Right forelimb (tissue), 1 donor: ENCODE measurements around the gene WFS1.
A peak's percentile ranks its signal among the peaks of the same experiment; 100 is the strongest.

ENCODE experiments used
- DNase-seq: peaks from one replicate; pipeline ENCODE4 v3.0.0-alpha.2; 2018

WFS1 gene

DNA sequence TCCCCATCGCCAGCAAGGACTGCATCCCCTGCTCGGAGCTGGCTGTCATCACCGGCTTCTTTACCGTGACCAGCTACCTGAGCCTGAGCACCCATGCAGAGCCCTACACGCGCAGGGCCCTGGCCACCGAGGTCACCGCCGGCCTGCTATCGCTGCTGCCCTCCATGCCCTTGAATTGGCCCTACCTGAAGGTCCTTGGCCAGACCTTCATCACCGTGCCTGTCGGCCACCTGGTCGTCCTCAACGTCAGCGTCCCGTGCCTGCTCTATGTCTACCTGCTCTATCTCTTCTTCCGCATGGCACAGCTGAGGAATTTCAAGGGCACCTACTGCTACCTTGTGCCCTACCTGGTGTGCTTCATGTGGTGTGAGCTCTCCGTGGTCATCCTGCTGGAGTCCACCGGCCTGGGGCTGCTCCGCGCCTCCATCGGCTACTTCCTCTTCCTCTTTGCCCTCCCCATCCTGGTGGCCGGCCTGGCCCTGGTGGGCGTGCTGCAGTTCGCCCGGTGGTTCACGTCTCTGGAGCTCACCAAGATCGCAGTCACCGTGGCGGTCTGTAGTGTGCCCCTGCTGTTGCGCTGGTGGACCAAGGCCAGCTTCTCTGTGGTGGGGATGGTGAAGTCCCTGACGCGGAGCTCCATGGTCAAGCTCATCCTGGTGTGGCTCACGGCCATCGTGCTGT is 31.5 kb downstream of the WFS1 start:
- no peak for DNase-seq

DNA sequence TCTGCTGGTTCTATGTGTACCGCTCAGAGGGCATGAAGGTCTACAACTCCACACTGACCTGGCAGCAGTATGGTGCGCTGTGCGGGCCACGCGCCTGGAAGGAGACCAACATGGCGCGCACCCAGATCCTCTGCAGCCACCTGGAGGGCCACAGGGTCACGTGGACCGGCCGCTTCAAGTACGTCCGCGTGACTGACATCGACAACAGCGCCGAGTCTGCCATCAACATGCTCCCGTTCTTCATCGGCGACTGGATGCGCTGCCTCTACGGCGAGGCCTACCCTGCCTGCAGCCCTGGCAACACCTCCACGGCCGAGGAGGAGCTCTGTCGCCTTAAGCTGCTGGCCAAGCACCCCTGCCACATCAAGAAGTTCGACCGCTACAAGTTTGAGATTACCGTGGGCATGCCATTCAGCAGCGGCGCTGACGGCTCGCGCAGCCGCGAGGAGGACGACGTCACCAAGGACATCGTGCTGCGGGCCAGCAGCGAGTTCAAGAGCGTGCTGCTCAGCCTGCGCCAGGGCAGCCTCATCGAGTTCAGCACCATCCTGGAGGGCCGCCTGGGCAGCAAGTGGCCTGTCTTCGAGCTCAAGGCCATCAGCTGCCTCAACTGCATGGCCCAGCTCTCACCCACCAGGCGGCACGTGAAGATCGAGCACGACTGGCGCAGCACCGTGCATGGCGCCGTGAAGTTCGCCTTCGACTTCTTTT is 32.2 kb downstream of the WFS1 start:
- DNase-seq, result no peak

DNA sequence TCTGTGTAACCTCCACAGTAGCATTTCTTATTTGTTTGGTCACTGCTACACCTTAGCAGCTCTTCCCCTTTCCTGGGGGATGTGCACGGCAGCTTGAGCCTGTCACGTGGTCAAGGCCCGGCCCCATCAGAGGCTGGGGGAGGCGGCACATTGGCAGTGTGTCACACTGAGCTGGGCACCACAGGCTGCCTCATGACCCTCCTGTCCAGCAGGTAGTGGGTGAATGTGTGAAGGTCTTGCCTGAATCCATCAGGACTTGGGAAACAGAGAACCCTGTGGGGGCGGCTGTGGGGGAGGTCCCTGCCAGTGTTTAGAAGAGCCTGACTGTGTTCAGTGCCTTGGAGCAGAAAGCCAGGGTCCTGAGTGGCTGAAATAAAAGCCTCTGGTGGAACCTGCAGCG is 33.2 kb downstream of the WFS1 start:
- DNase-seq, result no peak

DNA sequence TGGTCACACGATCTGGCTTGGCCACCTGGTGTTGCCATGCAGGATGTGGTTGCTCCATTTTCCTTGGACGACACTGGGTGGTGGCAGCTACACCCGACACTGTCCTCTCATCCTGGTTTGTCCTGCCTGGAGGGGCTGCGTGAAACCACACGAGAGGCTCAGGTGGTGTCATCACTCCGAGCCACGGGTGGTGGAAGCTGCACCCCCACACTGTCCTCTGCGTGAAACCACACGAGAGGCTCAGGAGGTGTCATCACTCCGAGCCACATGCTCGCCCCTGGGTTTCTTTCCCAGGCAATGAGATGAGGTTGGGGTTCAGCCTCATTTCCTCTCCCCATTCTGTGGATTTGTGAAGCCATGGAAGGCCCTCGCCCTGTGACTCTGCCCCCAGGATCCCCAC is 34.3 kb downstream of the WFS1 start:
- DNase-seq, result no peak

DNA sequence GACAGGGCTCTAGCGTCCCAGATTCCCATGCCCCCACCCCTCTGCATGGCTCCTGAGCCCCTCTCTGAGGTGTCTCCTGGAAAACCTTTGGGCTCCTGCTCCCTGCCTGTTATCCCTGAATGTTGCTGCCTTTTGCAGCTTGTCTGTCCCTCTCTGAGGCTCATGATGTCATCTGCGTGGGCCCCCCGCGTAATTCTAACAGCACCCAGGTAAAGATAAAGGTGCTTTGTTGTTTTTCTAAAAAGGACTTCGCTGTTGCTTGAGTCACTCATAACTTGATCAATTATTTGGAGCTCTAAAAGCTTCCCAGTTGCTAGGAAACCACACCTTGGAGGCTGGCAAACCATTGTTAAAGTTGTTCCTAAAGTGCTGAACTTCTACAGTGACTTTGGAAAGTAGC is 36.6 kb downstream of the WFS1 start:
- DNase-seq, result no peak

DNA sequence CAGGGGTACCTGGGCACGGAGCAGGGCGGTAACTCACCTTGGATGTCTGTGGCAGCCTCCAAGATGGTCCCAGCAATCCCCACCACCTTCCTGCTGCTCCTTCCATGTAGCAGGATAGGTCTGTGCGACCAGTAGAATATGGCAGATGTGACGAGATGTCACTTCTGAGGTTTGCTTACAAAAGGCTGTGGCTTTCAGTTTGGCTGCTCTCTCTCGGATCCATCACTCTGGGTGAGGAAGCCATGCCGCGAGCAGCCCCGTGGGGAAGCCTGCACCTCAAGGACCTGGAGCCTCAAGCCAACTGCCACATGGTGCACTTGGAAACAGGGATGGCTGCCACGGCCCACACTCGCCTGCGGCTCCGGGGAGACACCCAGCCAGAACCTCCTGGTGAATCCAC is 37.6 kb downstream of the WFS1 start:
- no peak for DNase-seq

DNA sequence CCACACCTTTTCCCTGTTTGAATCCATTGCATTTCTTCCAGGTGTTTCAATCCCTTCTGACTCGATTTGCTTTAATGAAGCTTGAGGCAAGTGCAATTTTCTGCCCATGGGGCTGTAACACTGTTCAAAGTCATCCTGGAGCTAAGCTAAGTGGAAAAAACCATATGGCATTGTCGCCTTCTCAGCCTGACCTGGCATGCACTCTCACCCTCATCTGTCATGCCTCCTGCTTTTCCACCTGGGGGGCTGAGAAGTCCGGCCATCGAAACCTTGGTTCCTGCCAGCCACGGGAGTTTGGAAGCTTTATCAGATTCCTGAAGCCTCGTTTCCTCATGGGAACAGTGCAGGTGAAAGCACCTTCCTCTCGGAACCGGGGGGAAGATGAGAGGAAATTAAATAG is 38.2 kb downstream of the WFS1 start:
- no peak for DNase-seq

DNA sequence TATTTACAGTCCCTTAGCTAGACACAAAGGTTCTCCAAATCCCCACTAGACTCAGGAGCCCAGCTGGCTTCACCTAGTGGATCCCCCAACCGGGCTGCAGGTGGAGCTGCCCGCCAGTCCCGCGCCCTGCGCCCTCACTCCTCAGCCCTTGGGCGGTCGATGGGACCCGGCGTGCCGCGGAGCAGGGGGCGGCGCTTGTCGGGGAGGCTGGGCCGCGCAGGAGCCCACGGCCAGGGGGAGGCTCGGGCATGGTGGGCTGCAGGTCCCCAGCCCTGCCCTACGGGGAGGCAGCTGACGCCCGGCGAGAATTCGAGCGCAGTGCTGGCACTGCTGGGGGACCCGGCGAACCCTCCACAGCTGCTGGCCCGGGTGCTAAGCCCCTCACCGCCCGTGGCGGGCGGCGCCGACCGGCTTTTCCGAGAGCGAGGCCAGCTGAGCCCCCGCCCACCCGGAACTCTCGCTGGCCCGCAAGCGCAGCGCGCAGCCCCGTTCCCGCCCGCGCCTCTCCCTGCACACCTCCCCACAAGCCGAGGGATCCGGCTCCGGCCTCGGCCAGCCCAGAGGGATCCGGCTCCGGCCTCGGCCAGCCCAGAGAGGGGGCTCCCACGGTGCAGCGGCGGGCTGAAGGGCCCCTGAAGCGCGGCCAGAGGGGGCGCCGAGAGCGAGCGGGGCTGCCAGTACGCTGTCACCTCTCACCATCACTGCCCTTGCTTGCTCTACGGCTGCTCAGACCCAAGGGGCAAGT is 39.4 kb downstream of the WFS1 start:
- DNase-seq, result peak; percentile 69

DNA sequence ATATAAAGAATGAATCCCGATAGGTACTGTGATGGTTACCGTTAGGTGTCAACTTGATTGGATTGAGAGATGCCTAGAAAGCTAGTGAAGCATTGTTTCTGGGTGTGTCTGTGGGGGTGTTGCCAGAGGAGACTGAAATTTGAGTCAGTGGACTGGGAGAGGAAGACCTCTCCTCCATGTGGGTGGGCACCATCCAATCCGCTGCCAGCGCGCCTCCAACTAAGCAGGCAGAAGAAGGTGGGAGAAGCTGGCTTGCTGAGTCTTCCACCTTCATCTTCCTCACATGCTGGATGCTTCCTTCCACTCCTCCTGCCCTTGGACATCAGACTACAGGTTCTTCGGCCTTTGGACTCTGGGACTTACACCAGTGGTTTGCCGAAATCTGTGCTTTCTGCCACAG is 40.1 kb downstream of the WFS1 start:
- no peak for DNase-seq

DNA sequence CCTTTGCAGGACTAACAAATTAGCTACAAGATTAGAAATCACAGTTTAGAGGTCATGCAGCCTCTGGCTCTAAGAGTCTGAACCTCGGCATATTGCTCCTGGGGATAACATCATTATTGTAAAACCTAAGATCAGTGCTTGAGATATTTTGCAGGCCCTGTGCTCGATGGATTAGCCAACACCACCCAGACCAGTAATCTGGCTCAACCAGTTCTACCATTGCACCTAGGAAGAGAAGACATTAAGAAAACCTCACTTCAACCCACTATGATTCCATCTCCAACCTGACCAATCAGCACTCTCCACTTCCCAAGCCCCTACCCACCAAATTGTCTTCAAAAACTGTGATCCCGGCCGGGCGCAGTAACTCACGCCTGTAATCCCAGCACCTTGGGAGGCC is 43.6 kb downstream of the WFS1 start:
- no peak for DNase-seq

DNA sequence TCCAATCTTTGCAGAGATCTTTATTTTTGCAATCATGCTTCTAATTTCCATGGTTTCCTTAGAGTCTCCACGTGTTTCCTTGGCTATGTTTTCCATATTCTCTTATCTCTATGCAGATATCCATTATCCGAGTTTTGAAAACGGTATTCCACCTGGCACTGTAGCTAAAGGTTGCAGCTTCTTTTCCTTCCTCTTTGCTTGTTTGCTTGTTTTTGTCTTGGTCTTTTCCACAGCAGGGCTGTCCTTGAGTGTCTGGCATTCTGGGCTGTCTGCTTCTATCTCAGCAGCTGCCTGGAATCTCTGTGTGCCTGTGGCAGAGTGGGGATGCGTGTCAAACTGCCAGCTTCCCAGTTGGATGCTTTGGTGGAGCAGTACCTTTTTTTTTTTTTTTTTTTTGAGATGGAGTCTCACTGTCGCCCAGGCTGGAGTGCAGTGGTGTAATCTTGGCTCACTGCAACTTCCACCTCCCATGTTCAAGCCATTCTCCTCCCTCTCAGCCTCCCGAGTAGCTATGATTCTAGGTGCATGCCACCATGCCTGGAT is 46.9 kb downstream of the WFS1 start:
- no peak for DNase-seq

DNA sequence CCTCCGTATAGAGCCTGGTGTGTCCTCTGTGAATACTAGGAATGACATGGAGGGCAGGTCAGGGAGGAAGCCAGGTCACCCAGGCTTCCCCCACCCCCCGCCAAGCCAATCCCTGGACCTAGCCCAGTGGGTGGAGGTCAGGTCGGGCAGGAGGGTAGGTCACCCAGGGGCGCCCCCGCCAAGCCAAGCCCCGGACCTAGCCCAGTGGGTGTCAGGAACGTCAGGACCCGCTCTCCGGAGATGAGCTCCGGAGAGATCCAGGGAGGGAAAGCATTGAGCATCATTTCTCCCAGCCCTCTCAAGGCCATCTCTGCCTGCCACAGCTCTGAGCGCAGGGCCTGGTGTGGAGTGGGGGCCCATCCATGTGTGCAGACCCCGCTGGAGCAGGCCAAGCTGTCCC is 48.6 kb downstream of the WFS1 start:
- no peak for DNase-seq

DNA sequence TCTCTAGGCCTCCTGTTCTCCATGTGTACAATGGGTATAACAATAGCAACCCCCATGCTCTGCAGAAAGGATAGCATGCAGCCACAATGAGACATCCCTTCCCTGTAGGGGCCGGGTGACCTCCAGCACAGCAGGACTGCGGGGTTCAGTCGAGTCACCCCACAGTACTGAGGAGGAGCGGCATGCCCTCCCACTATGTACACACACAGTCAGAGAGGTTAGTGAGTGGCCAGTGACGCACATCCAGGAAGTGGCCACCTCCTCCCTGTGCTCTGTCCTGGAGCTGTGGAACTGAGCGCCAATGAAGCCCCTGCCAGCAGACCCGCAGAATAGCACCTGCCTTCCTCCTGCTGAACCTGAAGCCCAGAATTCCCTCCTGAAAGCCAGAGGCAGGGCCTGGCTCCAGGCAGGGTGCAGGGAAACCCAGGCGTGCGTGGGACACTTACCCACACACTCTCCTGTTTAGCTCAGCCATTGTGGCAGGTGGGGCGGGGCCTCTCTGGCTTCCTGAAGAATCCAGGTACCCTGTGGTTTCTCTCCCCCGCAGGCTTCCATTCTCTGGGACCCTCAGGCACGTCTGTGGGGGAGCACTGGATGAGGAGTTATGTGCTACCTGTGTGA is 50.0 kb downstream of the WFS1 start:
- no peak for DNase-seq

DNA sequence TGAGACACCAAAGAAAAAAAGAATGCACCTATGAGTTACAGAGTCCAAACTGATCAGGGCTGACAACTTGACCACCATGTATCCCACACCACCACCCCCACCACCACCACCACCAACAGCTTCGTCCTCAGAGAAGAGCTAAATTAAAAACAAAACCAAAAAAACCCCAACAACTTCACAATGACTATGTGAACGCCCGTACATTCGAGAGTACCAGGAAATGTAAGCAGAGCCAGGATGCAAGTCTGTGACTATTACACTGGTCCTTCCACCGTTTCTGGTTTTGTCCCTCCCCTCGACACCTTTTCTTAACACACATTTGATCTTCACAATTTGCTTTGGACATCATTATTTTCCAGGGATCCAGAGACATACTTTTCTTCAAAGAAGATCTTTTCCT is 51.0 kb downstream of the WFS1 start:
- no peak for DNase-seq

DNA sequence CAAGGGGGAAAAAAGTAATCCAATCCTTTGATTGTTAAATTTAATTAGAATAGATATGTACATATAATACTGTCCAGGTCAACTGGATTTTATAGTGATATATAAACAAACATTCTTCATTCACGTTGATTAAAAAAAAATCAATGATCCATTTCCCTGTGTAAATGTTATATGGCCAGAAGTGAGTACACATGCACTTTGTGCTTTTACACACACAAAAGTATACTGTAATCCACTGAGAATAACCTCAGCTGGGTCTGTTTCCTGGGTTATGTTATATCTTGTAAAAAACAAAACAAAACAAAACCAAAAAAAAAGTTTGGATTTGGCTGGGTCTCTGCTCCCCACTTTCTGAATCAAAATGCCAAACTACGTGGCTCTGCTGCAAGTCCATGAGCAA is 51.7 kb downstream of the WFS1 start:
- no peak for DNase-seq

DNA sequence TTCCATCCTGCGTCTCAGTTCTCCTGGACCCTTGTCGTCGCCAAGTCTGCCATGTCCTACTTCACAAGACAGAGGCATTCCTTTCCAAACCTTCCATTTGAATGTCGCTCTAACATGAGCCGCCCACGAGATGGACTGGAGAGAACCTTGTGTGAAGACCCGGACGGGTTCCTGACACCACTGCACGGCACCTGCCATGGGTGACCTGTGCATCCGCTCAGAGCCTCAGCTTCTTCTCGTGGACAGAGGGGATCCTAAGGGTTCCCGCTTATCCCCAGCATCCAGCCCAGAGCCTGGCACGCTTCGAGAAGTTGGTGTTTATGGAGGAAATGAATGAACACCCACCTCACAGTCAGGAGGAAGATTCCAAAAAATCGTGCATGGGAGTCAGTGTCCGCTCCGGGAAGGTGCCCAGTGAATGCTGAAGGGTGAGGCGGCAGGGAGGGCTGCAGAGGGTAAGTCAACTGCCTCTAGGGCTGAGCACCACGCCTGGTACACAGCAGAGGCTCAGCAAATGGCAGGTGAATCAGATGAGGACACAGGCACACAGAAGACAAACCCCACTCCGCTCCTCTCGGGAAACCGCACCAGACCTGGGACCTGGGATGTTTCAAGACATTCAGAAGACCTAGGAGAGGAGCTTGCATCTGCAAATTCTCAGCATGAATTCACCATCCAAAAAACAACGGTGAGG is 52.6 kb downstream of the WFS1 start:
- no peak for DNase-seq

DNA sequence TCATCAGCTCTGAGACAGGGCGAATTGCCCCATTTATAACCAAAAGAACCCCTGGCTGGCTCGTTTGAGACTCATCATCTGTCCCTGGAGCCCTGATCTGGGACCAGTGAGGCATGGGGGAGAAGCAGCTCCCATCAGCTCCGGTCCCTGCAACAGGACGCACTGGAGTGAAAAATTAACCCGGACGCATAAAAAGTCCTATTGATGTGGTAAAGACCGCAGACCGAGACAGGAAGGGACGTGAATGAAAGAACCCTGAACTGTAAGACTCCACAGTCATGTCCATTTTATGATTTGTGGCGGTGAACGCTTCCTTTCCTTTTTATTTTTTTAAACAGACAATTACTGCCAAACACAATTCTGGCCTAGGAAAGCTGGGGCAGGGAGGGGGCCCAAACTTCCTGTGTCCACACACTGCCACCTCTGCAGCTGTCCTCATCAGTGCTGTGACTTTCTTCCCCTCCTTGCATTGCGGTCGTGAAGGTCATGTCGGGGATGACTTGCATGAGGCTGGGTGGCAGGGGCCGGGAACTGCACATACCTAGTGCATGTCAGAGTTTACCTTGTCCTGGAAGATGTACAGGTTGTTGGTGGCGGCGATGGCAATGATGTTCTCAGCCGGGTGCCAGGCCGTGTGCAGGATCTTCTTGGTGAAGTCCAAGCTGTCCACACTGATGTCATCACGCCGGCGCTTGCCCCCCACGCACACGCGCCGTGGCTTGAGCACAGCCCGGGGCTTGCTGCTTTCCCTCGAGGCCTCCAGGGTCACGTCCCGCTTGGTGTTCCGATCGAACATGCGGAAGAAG is 53.3 kb downstream of the WFS1 start:
- DNase-seq, result no peak

DNA sequence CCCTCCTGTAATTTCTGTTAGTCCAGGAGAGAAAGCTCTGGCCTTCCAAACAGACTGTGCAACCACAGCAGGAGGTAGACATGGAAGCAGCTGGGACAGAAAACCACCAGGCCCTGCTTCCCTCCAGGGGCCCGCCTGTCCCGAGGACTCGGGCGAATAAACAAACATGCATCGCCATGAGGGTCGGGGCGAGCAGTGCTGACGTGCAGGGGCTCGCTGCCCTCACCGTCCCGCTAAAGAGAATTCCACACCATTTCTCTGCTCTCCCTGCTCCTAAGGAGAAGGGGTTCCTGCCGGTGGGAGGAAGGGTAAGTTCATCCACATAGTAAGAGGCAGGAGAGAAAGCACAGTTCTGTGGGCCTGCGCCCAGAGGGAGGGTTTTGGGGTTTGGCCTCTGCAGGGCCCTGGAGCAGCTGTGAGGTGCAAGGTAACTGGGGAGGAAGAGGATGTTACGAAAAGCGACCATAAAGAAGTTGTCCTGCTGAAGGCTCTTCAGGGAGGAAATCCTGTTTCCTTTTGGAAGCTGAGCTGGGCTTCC is 54.9 kb downstream of the WFS1 start:
- DNase-seq, result no peak

DNA sequence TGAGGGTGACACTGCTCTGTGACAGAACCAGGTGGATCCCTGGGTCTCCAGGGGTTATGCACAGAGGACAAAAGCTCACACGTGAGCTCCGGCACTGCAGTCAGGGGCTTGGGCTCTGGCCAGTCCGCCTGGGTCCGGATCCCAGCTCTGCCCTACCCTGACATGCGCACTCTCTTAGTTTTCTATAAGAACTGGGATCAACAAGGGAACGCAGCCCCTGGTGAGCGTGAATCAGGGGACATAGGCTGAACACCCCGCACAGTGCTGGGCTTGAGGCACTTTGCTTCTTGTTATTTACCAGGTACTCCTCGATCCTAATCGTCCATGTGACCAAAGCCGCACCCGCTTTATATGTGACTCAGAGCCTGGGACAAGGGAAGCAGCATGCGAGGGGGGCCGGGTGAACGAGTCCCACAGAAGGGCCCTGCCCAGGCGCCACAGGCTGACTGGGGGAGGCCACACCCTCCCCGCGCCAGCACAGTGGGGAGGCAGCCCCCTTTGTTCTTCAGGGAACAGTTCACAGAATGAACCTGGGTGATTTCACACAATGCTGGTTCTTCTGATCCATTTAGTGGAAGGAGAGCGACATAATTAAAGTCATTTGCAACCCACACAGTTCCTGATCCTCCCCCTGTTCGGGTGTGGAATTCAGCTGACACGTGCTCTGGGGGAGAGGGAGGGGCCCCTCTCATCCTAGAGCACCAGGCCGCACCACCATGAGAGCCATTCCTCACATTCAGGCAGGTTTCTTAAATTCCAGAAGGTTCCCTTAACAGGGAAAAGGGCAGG is 55.5 kb downstream of the WFS1 start:
- no peak for DNase-seq

DNA sequence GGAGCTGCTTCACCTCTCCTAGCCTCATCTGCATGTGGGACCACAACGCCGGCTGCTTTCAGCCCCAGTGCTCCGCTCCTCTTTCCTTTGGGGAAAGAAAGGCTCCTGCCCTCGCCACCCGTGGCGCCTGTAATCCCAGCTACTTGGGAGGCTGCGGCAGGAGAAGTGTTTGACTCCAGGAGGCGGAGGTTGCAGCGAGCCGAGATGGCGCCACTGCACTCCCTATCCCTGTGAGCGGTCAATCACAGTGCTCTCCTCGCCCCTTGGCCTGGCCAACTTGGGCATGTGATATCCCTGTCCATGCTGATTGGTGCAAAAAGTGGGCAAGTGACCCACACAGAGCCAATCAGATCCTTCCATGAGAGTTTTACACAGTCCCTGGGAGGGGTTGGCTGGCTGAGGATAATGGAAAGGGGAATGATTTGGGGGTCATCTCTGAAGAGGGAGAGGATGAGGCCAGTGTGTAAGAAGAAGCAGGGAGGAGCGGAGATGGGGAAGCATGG is 56.2 kb downstream of the WFS1 start:
- no peak for DNase-seq
